SU-DHL-6 (cell line): Measurements from ENCODE around the gene KDSR.

ENCODE experiments used
- H2AFZ ChIP-seq: fragments of 200-600 bp; sonication (generic); 2 replicates; pipeline ENCODE4 v1.6.1; 2014; ENCODE audit warnings: low read depth, mild to moderate bottlenecking, moderate library complexity, mixed read lengths, antibody characterized with exemption, low read length; ENCODE audit not compliant: severe bottlenecking
- H3F3A ChIP-seq: fragments of 200-600 bp; shearing (Covaris generic); 2 replicates; pipeline ENCODE4 v1.6.0; 2016; ENCODE audit warnings: antibody characterized with exemption, mild to moderate bottlenecking; ENCODE audit not compliant: insufficient read depth
- H3K27ac ChIP-seq: fragments of 200-600 bp; sonication (generic); 2 replicates; pipeline ENCODE4 v1.5.1; 2016; ENCODE audit warnings: low read depth, mild to moderate bottlenecking, low read length, moderate library complexity, mixed read lengths
- H3K27me3 ChIP-seq: fragments of 200-600 bp; sonication (generic), shearing (Covaris generic); 2 replicates; pipeline ENCODE4 v1.6.0; 2014; ENCODE audit warnings: mild to moderate bottlenecking, low read length
- H3K36me3 ChIP-seq: fragments of 200-600 bp; sonication (generic); 2 replicates; pipeline ENCODE4 v1.6.1; 2014; ENCODE audit warnings: mild to moderate bottlenecking, low read length, mixed read lengths
- H3K4me2 ChIP-seq: fragments of 300-600, 200-600 bp; shearing (Covaris generic), sonication (generic); 2 replicates; pipeline ENCODE4 v1.6.0; 2014; ENCODE audit warnings: low read length, low read depth, mild to moderate bottlenecking; ENCODE audit not compliant: poor library complexity, severe bottlenecking
- H3K4me3 ChIP-seq: fragments of 200-600 bp; sonication (generic); 2 replicates; pipeline ENCODE4 v1.5.1; 2014; ENCODE audit warnings: antibody characterized with exemption, low read length, mild to moderate bottlenecking, mixed read lengths; ENCODE audit not compliant: insufficient read depth, poor library complexity, severe bottlenecking
- H3K79me2 ChIP-seq: fragments of 200-600 bp; sonication (generic); 2 replicates; pipeline ENCODE4 v1.6.1; 2014; ENCODE audit warnings: mild to moderate bottlenecking, low read length, moderate library complexity; ENCODE audit not compliant: insufficient read depth
- H3K9ac ChIP-seq: fragments of 200-600 bp; sonication (generic); 2 replicates; pipeline ENCODE4 v1.7.0; 2014; ENCODE audit warnings: mild to moderate bottlenecking, low read length
- H3K9me2 ChIP-seq: fragments of 200-600 bp; sonication (generic); replicated peaks from 2 replicates; pipeline ENCODE4 v1.6.1; 2014; ENCODE audit warnings: low read length; ENCODE audit not compliant: insufficient read depth
- H3K9me3 ChIP-seq: fragments of 200-600 bp; sonication (generic); 2 replicates; pipeline ENCODE4 v1.6.1; 2014; ENCODE audit warnings: low read length, mixed read lengths; ENCODE audit not compliant: insufficient read depth
- H4K20me1 ChIP-seq: fragments of 200-600 bp; sonication (generic); 2 replicates; pipeline ENCODE4 v1.6.1; 2014; ENCODE audit warnings: low read depth, mild to moderate bottlenecking, antibody characterized with exemption, low read length, moderate library complexity, mixed read lengths
- CTCF ChIP-seq: fragments of 200-600 bp; sonication (generic); IDR thresholded peaks from one replicate; pipeline ENCODE4 v1.5.1; 2017; ENCODE audit warnings: antibody characterized with exemption, mild to moderate bottlenecking, low read length, moderate library complexity; ENCODE audit not compliant: insufficient read depth, poor library complexity, severe bottlenecking
- EZH2phosphoT487 ChIP-seq: fragments of 200-600 bp; sonication (generic), shearing (Covaris generic); conservative IDR thresholded peaks from 2 replicates; pipeline ENCODE4 v1.6.1; 2018; ENCODE audit warnings: mild to moderate bottlenecking, antibody characterized with exemption, low read length, moderate library complexity, mixed read lengths

The KDSR gene

GRCh38 chr18:63315876-63316275 is 51.1 kb downstream of the KDSR start:
- Histone ChIP-seq H3K36me3 (peaks cover 52% of the 10 kb centered on the region), H3K27me3 (no peaks in the 10 kb centered on the region), H3K79me2 (peaks cover 88% of the 10 kb centered on the region), H3K4me3 (peak overlapping the region; percentile 85), H3K9ac (peak overlapping the region; percentile 83), H3K9me2 (no peaks in the 10 kb centered on the region), H3F3A (peaks cover 19% of the 10 kb centered on the region; the same call in 1 of the 2 replicates), H3K27ac (peak overlapping the region; percentile 91), H2AFZ (no peak overlapping the region), H4K20me1 (peaks cover 37% of the 10 kb centered on the region), H3K9me3 (no peaks in the 10 kb centered on the region), H3K4me2 (peak overlapping the region; percentile 86)
- no peak for TF ChIP-seq EZH2phosphoT487
- TF ChIP-seq CTCF, result no peak

GRCh38 chr18:63315131-63315662 is 51.8 kb downstream of the KDSR start:
- H3F3A ChIP-seq, result peaks cover 25% of the 10 kb centered on the region; the same call in 1 of the 2 replicates
- TF ChIP-seq CTCF, result no peak
- no peak for TF ChIP-seq EZH2phosphoT487

GRCh38 chr18:63314062-63314790 is 52.8 kb downstream of the KDSR start:
- Histone ChIP-seq H3K9me3 (no peaks in the 10 kb centered on the region), H3K4me3 (peak overlapping the region; percentile 85), H3F3A (peaks cover 28% of the 10 kb centered on the region; the same call in 1 of the 2 replicates), H3K27ac (peak overlapping the region; percentile 91), H3K9me2 (no peaks in the 10 kb centered on the region), H2AFZ (no peak overlapping the region), H3K4me2 (peak overlapping the region; percentile 86), H3K36me3 (peaks cover 52% of the 10 kb centered on the region), H3K9ac (peak overlapping the region; percentile 83), H3K27me3 (no peaks in the 10 kb centered on the region), H4K20me1 (peaks cover 46% of the 10 kb centered on the region), H3K79me2 (peaks cover 100% of the 10 kb centered on the region)
- no peak for TF ChIP-seq CTCF
- no peak for TF ChIP-seq EZH2phosphoT487

More at GRCh38 chr18:63315131-63315662, 51.8 kb downstream of the KDSR start:
- peak overlapping the region; percentile 85 for H3K4me3 ChIP-seq
- H3K36me3 ChIP-seq, result peaks cover 52% of the 10 kb centered on the region
- no peaks in the 10 kb centered on the region for H3K9me2 ChIP-seq
- peaks cover 43% of the 10 kb centered on the region for H4K20me1 ChIP-seq
- H3K27me3 ChIP-seq, result no peaks in the 10 kb centered on the region
- peak overlapping the region; percentile 91 for H3K27ac ChIP-seq
- H3K9ac ChIP-seq, result peak overlapping the region; percentile 83
- H2AFZ ChIP-seq, result no peak overlapping the region
- H3K4me2 ChIP-seq, result peak overlapping the region; percentile 86
- H3K9me3 ChIP-seq, result no peaks in the 10 kb centered on the region
- peaks cover 94% of the 10 kb centered on the region for H3K79me2 ChIP-seq
